PC-3 (cell line): ENCODE measurements around the gene RMDN2.

ENCODE experiments used
- CTCF ChIP-seq: fragments of 300-600 bp; sonication (generic); conservative IDR thresholded peaks from 2 replicates; pipeline ENCODE4 v1.5.1; 2017; ENCODE audit warnings: antibody characterized with exemption, low read depth, mild to moderate bottlenecking, low read length
- EZH2 ChIP-seq: fragments of 300-600 bp; sonication (generic); IDR thresholded peaks from one replicate; pipeline ENCODE4 v1.6.1; 2017; ENCODE audit warnings: antibody characterized with exemption, mild to moderate bottlenecking, low read length; ENCODE audit not compliant: unreplicated experiment

- TF ChIP-seq CTCF: no peak
- TF ChIP-seq EZH2: no peak
These were observed 37.8 kb upstream of the RMDN2 start for GRCh38 chr2:37887286-37887685.
